ENCODE results near the gene PML. TPM values are rescaled to one million over a fixed set of nuclear protein-coding genes. Genes with fewer than 3 reads are reported as not detected.
"Not testable (repeated sequence)": the region's sequence is repeated elsewhere in the genome, so short reads cannot be mapped to it uniquely, and the experiment has no call there.

Gene PML
- total RNA-seq, 1 donor from 2014 or later: 78.9 TPM

DNA sequence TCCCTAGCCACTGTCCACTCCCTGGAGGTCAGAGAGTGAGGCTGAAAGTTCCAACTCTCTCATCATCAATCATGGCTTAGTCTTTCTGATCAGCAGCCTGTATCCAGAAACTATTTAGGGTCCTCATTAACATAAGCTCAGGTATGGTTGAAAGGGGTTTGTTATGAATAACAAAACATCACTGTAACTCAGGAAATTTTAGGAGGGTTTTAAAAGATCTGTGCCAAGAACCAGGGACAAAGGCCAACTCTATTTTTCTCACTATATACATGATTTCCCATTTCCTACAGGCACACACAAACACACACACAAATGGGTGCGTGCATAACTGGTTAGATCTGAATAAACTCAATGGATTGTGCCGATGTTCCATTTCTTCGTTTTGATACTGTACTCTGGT, 26.1 kb upstream of the PML start:
- DNase-seq (ENCODE audit: low read depth): no peak
- TF ChIP-seq, protein P1, sequence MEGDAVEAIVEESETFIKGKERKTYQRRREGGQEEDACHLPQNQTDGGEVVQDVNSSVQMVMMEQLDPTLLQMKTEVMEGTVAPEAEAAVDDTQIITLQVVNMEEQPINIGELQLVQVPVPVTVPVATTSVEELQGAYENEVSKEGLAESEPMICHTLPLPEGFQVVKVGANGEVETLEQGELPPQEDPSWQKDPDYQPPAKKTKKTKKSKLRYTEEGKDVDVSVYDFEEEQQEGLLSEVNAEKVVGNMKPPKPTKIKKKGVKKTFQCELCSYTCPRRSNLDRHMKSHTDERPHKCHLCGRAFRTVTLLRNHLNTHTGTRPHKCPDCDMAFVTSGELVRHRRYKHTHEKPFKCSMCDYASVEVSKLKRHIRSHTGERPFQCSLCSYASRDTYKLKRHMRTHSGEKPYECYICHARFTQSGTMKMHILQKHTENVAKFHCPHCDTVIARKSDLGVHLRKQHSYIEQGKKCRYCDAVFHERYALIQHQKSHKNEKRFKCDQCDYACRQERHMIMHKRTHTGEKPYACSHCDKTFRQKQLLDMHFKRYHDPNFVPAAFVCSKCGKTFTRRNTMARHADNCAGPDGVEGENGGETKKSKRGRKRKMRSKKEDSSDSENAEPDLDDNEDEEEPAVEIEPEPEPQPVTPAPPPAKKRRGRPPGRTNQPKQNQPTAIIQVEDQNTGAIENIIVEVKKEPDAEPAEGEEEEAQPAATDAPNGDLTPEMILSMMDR (conservative IDR thresholded peaks at IDR 0.05; ENCODE audit: low read depth, low read length): no peak
- H3K4me3 ChIP-seq (ENCODE audit: low read depth, low read length): no peak overlapping the region

DNA sequence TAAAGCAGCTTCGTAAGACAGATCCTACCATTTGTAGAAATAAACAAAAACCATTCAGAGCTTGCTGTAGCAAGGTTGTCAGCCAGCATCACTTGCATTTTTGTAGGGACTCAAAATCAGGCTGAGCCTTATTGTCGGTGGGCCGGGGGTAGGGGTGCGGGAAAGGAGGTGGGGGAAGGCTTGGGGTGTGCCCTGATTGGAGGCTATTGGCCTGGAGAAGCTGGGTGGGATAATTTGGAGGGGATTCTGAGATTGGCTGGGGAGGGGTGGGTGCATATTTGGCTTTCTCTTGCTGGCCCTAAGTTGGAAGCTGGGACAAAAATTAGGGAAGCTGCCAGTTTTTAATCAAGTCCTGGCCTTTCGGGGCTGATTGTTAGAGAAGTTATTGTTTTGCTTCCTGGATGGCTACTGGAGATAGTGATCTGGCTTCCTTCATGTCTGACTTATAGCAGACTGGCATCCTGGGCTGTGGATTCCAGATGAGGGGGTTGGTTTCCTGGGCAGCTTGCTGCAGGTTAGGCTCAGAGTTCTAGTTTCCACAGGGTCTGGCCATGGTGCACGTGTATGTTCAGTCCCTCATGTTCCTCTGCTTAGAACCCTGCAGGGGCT, 25.3 kb upstream of the PML start:
- DNase-seq (ENCODE audit: low read depth): no peak
- no peak overlapping the region for H3K4me3 ChIP-seq (ENCODE audit: low read depth, low read length)
- TF ChIP-seq, protein P1 (conservative IDR thresholded peaks at IDR 0.05; ENCODE audit: low read depth, low read length): no peak

DNA sequence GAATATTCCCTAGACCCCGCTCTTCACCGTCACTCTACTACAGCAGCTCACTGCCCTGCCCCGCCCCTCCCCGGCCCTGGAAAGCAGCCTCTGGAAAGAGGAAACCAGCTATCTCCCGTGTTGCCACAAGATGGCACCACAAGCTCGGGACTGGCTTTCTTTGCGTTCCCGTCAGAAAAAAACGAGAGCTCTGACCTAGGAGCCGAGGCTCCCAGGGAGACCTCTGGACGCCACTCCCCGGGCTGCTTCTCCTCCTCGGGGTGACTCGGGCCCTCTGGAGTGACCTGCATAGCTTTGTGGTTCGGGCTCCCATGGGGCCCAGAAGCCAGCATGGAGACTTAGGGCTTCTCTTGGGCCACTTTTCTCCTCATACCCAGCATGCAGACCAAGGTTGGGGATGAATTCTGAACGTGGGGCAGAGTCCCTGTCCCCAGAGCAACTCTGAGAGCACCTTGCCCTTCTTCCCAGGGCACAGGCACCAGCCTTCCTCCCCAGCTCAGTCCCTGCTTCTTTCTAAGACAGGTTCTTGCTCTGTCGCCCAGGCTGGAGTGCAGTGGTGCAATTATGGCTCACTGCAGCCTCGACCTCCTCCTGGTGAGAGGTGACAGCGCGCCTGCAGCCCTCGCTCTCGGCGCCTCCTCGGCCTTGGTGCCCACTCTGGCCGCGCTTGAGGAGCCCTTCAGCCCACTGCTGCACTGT, 21.4 kb upstream of the PML start:
- no peak for DNase-seq (ENCODE audit: low read depth)
- TF ChIP-seq, protein P1 (conservative IDR thresholded peaks at IDR 0.05; ENCODE audit: low read depth, low read length): peak; percentile 89
- H3K4me3 ChIP-seq (ENCODE audit: low read depth, low read length): peak overlapping the region; percentile 15

GRCh38 chr15:73973683-73974200, 20.8 kb upstream of the PML start:
- not testable (repeated sequence) for H3K4me3 ChIP-seq (ENCODE audit: low read depth, low read length); DNase-seq (ENCODE audit: low read depth)

DNA sequence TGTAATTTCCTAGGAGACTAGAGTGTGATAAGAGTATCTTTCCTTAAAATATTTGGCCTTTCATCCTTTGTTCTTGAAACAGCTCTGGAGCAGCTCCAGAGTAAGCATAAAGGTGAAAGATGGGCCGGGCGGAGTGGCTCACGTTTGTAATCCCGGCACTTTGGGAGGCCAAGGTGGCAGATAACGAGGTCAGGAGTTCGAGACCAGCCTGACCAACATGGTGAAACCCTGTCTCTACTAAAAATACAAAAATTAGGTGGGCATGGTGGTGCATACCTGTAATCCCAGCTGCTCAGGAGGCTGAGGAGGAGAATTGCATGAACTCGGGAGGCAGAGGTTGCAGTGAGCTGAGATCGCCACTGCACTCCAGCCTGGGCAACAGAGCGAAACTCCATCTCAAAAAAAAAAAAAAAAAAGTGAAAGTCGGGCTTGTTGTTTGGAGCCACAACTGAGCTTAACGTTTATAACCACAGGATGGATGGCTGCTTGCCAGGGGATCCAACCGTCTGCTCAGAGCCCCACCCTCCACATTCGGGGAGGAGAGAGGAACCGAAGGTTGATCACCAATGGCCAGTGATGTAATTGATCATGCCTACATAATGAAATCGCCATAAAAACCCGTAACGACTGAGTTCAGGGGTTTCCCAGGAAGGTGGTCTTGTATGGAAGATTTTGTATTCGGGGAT, 18.9 kb upstream of the PML start:
- not testable (repeated sequence) for DNase-seq (ENCODE audit: low read depth); H3K4me3 ChIP-seq (ENCODE audit: low read depth, low read length)

GRCh38 chr15:73978896-73979295, 15.6 kb upstream of the PML start:
- TF ChIP-seq, protein P1 (conservative IDR thresholded peaks at IDR 0.05; ENCODE audit: low read depth, low read length): no peak
- no peak overlapping the region for H3K4me3 ChIP-seq (ENCODE audit: low read depth, low read length)
- no peak for DNase-seq (ENCODE audit: low read depth)

DNA sequence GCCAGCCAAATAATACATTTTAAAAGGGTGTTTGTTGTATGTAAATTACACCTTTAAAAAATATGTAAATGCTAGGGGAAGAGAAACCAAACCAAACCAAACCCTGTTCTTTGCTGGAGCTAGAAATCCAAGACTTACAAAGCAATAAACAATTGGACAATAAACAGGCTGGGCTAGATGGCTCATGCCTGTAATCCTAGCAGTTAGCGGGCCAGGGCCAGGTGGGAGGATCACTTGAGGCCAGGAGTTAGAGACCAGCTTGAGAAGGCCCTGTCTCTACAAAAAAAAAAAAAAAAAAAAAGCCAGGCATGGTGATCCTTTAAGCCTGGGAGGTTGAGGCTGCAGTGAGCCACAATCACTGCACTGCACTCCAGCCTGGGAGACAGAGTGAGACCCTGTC, 14.9 kb upstream of the PML start:
- no peak overlapping the region for H3K4me3 ChIP-seq (ENCODE audit: low read depth, low read length)
- no peak for DNase-seq (ENCODE audit: low read depth)
- TF ChIP-seq, protein P1 (conservative IDR thresholded peaks at IDR 0.05; ENCODE audit: low read depth, low read length): no peak

Data from epithelial cell of proximal tubule (primary cell).